ENCODE results near the gene GRM4.

Gene GRM4

DNA sequence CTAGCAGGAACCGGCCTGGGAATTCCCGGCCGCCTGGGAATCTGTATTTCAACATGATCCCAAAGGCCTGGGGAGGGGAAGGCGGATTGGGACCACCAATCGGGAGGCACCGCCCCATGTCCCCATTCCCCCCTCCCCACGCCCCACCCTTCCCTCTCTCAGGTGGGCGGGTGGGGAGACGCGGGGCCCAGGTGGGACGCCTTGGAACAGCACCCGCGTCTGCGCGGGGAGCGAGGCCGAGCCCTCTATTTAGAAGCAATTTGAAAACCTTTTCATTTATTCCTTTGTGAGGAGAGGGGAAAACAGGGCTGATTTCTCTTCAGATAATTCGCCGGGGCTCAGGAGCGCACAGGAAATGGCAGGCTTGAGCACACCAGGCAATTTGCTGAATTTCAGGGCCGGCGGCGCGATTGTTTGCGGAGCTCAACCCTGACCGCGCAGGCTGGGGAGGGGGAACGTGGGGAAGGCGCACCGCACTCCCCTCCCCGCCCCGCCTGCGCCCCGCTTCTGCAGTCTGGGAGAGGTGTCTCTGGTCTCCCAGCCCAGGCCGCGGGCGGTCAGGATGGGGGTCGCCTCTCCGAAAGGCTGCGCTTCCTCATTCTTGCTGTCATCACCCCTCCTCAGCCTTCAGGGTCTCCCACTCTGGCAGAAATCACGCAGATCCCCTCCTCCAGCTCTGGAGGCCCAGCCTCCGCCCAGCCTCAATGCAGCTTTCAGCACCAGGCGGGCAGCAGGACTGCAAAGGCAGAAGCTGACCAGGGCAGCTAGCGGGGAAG is 170.0 kb downstream of the GRM4 start:
- DNase-seq: no peak

DNA sequence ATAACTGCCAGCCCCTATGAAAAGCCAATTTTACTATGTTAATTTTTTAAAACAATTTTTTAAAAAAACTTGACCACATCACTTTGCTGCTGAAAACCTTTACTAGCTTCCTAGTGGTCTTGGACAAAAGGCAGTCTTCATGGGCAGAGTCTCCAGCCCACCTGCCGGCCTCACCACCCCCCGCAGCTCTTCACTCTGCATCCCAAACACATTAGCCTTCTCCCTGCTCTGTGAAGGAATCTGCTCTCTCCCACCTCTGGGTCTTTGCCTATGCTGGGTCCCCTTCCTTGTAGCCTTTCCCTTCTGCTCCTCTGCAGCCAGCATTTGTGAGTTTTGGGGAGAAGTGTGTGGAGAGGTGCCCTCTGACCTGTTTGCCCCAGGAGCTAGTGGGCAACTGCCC is 171.4 kb downstream of the GRM4 start:
- DNase-seq: no peak

GRCh38 chr6:33974030-33974429 is 171.9 kb downstream of the GRM4 start:
- DNase-seq: no peak

DNA sequence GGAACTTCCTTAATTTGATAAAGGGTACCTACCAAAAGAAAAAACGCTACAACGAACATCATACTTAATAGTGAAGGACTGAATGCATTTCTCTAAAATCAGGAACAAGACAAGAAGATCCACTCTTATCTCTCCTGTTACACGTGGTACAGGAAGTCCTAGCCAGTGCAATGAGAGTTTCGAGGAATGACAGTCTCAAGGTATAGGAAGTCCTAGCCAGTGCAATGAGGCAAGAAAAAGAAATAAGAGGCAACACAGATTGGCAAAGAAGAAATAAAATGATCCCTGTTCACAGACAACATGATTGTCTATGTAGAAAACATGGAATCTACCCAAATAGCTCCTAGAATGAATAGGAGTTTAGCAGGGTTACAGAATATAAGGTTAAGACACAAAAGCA is 174.3 kb downstream of the GRM4 start:
- DNase-seq: no peak
